CD4-positive, alpha-beta memory T cell (primary cell): ENCODE measurements around the gene PHC2. TPM values are rescaled to one million over a fixed set of nuclear protein-coding genes. Genes with fewer than 3 reads are reported as not detected.
"Not testable (repeated sequence)": the region's sequence is repeated elsewhere in the genome, so short reads cannot be mapped to it uniquely, and the experiment has no call there.

ENCODE experiments used
- CTCF ChIA-PET: fragments of 350-600 bp; sonication (Branson Sonifier 250); formaldehyde crosslinking; loops from one replicate; lab custom pipeline; 2021; ENCODE audit warnings: inconsistent platforms; ENCODE audit not compliant: partially characterized antibody; lab: Charles Lee
- POLR2A ChIA-PET: fragments of 350-600 bp; sonication (Branson Sonifier 250); formaldehyde crosslinking; loops from one replicate; lab custom pipeline; 2021; ENCODE audit not compliant: partially characterized antibody; lab: Charles Lee
- DNase-seq, 5 donors: peaks; one replicate each; pipeline versions ENCODE4 v3.0.0 to v3.0.0-alpha.2; 2020 to 2022; ENCODE audit warnings: mixed read lengths in 1 of 5
- H3K27ac ChIP-seq: one replicate; pipeline ENCODE4 v1.7.0; 2013; ENCODE audit warnings: low read depth, low read length
- H3K27me3 ChIP-seq: 2 replicates; pipeline ENCODE4 v1.7.0; 2013; ENCODE audit warnings: mild to moderate bottlenecking, low read length, moderate library complexity; ENCODE audit not compliant: insufficient read depth
- H3K36me3 ChIP-seq: 2 replicates; pipeline ENCODE4 v1.7.0; 2013; ENCODE audit warnings: mild to moderate bottlenecking, low read length, moderate library complexity; ENCODE audit not compliant: insufficient read depth
- H3K4me1 ChIP-seq: 2 replicates; pipeline ENCODE4 v1.7.0; 2013; ENCODE audit warnings: mild to moderate bottlenecking, low read length, moderate library complexity; ENCODE audit not compliant: insufficient read depth
- H3K4me3 ChIP-seq, 2 donors: one replicate each; pipeline ENCODE4 v1.7.0; 2013; ENCODE audit warnings: low read length in 2 of 2, mild to moderate bottlenecking in 1 of 2
- H3K9me3 ChIP-seq, 2 donors: one replicate each; pipeline ENCODE4 v1.7.0; 2013; ENCODE audit warnings: low read length in 2 of 2, control low read depth in 1 of 2; ENCODE audit not compliant: control insufficient read depth in 1 of 2
- H3K27ac Mint-ChIP-seq, 7 donors: one replicate each; pipeline ENCODE4 v1.8.0; 2020 to 2021; ENCODE audit warnings: mixed read lengths in 7 of 7, mild to moderate bottlenecking in 6 of 7, inconsistent platforms in 3 of 7, moderate library complexity in 3 of 7
- H3K27me3 Mint-ChIP-seq, 2 donors: one replicate each; pipeline ENCODE4 v1.8.0; 2020 to 2021; ENCODE audit warnings: mixed read lengths in 2 of 2
- H3K36me3 Mint-ChIP-seq, 2 donors: one replicate each; pipeline ENCODE4 v1.8.0; 2020 to 2021; ENCODE audit warnings: mixed read lengths in 2 of 2, inconsistent platforms in 1 of 2, mild to moderate bottlenecking in 1 of 2
- H3K4me1 Mint-ChIP-seq, 4 donors: one replicate each; pipeline ENCODE4 v1.8.0; 2020 to 2021; ENCODE audit warnings: mixed read lengths in 4 of 4, mild to moderate bottlenecking in 1 of 4
- H3K4me3 Mint-ChIP-seq, 8 donors: one replicate each; pipeline ENCODE4 v1.8.0; 2020 to 2021; ENCODE audit warnings: mixed read lengths in 8 of 8, mild to moderate bottlenecking in 7 of 8, moderate library complexity in 6 of 8, inconsistent platforms in 3 of 8
- H3K9me3 Mint-ChIP-seq, 8 donors: one replicate each; pipeline ENCODE4 v1.8.0; 2020 to 2021; ENCODE audit warnings: mixed read lengths in 8 of 8, mild to moderate bottlenecking in 5 of 8, inconsistent platforms in 3 of 8, moderate library complexity in 1 of 8
- intact Hi-C: fragments of 100-400 bp; cut with micrococcal nuclease; formaldehyde crosslinking; loops from one replicate; pipeline ENCODE4 v1.15.1; 2023
- polyA plus RNA-seq, 2 donors: library from polyadenylated mRNA; unstranded; fragments of 300-500 nt; fragmentation: Illumina TruSeq; gene quantifications; one replicate each; pipeline ENCODE4 v1.2.3, GENCODE V29; 2021
- total RNA-seq, 2 experiments: library from RNA; stranded (reverse); gene quantifications; one replicate each; pipeline ENCODE4 v1.2.3, GENCODE V29; 2021

PHC2 gene
- total and polyA plus RNA-seq, 4 experiments from 2014 or later = 11.3 to 35.6 (median 30.4) TPM

DNA sequence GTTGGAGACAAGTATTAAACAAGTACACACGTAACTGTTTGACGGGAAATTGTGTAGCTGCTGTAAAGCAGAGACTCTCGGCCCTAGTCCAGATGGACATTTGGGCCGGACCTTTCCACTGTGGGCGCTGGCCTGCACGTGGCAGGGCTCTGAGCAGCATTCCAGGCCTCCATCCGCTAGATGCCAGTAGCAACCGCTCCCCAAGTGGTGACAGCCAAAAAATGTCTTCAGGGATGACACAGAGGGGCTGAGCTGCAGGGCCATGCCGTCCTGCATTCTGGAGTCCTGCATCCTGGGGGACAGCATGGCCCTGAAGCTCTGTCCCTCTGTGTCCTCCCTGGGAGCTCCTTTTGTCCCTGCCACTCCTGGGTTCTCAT, 134.8 kb downstream of the PHC2 start:
- H3K36me3 ChIP-seq = peaks cover 6% of the 10 kb centered on the region
- intact Hi-C loops = loop anchor here (5.0 kb wide), 4 partner anchors 51 to 364 kb away; no protein-coding TSS in a partner anchor
- H3K4me1 Mint-ChIP-seq = peaks cover 7 to 22% (median 12%) of the 10 kb centered on the region in 4 donors
- ChIA-PET POLR2A (interaction anchor here (0.9 to 1.1 kb wide), 2 partner anchors 54 to 71 kb away, joined by 3 to 6 read pairs; no protein-coding TSS in a partner anchor), CTCF (interaction anchor here (0.6 to 7.6 kb wide), 42 partner anchors 9 to 189 kb away, joined by 3 to 179 read pairs (median 6); partner anchors contain the start of genes TRIM62 and ZSCAN20)
- no peak overlapping the region for H3K27ac ChIP-seq
- H3K27me3 Mint-ChIP-seq = no peaks in the 10 kb centered on the region
- H3K36me3 Mint-ChIP-seq = peaks cover 14 to 34% of the 10 kb centered on the region in 2 donors
- H3K4me1 ChIP-seq = peaks cover 12% of the 10 kb centered on the region
- no peaks in the 10 kb centered on the region for H3K27me3 ChIP-seq
- H3K4me3 Mint-ChIP-seq = no peak overlapping the region
- H3K27ac Mint-ChIP-seq = no peak overlapping the region
- no peak overlapping the region for H3K4me3 ChIP-seq
- peaks cover 0 to 3% (median 0%) of the 10 kb centered on the region in 8 donors for H3K9me3 Mint-ChIP-seq
- no peaks in the 10 kb centered on the region for H3K9me3 ChIP-seq
- DNase-seq = no peak

DNA sequence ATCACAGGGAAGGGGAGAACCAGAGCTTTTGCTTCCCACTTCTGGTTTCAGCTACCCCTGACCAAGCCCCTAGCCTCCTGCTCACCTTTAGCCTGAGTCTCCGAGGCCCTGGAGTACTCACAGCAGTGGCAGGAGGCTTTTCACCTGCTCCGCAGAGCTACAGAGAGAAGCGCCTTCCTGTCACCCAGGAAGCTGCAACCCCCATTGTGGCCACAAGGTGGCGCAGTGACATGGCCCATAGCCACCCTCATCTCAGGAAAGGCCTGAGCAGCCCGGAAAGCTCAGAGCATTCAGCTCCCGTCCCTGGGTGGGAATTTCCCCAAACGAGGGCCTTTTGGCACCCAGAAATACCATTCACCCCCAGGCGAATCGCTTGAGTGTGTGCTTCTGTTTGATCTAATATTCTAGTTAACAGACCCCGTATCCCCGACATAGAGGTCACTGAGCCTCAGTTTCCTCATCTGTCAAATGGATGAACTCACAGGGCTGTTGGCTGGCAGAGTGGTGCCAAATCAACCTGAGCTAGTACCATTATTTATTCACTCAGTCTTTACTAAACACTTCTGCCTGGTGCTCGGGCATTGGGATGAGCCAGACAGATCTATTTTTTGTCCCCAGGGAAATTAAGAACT, 135.3 kb downstream of the PHC2 start:
- POLR2A ChIA-PET = interaction anchor here (0.9 to 1.1 kb wide), 2 partner anchors 54 to 71 kb away, joined by 3 to 6 read pairs; no protein-coding TSS in a partner anchor
- no peaks in the 10 kb centered on the region for H3K27me3 ChIP-seq
- H3K9me3 ChIP-seq = no peaks in the 10 kb centered on the region
- peaks cover 0 to 3% (median 0%) of the 10 kb centered on the region in 8 donors for H3K9me3 Mint-ChIP-seq
- peaks cover 12% of the 10 kb centered on the region for H3K4me1 ChIP-seq
- H3K27me3 Mint-ChIP-seq = no peaks in the 10 kb centered on the region
- intact Hi-C loops = loop anchor here (1.0 to 5.0 kb wide), 6 partner anchors 52 to 363 kb away; no protein-coding TSS in a partner anchor
- CTCF ChIA-PET = interaction anchor here (0.6 to 7.6 kb wide), 44 partner anchors 9 to 239 kb away, joined by 3 to 179 read pairs (median 5); partner anchors contain the start of genes TRIM62 and ZSCAN20
- H3K27ac Mint-ChIP-seq = peak overlapping the region in 3 of 7 donors; percentile 41 to 72 (median 52)
- no peak overlapping the region for H3K4me3 Mint-ChIP-seq
- H3K4me1 Mint-ChIP-seq = peaks cover 7 to 22% (median 12%) of the 10 kb centered on the region in 4 donors
- H3K27ac ChIP-seq = no peak overlapping the region
- H3K36me3 Mint-ChIP-seq = peaks cover 14 to 32% of the 10 kb centered on the region in 2 donors
- peak; percentile 76 to 83 (median 80) for DNase-seq
- H3K4me3 ChIP-seq = no peak overlapping the region
- H3K36me3 ChIP-seq = peaks cover 6% of the 10 kb centered on the region

DNA sequence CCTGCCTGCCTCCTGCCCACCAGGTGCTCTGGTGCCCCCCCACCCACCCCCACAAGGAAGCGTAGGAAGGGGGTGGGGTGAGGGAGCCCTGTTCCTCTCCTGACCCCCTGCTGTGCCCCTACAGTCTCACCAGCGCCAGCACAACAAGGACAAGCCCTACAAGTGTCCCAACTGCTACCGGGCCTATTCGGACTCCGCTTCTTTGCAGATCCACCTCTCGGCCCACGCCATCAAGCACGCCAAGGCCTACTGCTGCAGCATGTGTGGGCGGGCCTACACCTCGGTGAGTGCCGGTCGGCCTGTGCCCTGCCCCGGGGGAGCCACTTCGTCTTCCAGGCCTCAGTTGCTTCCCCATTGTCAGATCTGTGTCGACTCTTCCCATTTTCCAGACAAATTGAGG, 135.9 kb downstream of the PHC2 start:
- H3K27ac Mint-ChIP-seq = peak overlapping the region in 2 of 7 donors; percentile 19 to 52
- H3K9me3 Mint-ChIP-seq = peaks cover 0 to 3% (median 0%) of the 10 kb centered on the region in 8 donors
- ChIA-PET CTCF (interaction anchor here (0.6 to 7.6 kb wide), 39 partner anchors 9 to 238 kb away, joined by 3 to 179 read pairs (median 6); partner anchors contain the start of genes TRIM62 and ZSCAN20), POLR2A (interaction anchor here (1.1 kb wide), 1 partner anchor 55 kb away, joined by 6 read pairs; no protein-coding TSS in a partner anchor)
- intact Hi-C loops = loop anchor here (1.0 to 5.0 kb wide), 6 partner anchors 52 to 363 kb away; no protein-coding TSS in a partner anchor
- H3K4me3 Mint-ChIP-seq = no peak overlapping the region
- Histone ChIP-seq H3K9me3 (no peaks in the 10 kb centered on the region), H3K4me3 (no peak overlapping the region), H3K4me1 (peaks cover 12% of the 10 kb centered on the region), H3K27ac (no peak overlapping the region), H3K27me3 (no peaks in the 10 kb centered on the region), H3K36me3 (peaks cover 6% of the 10 kb centered on the region)
- peaks cover 10 to 32% of the 10 kb centered on the region in 2 donors for H3K36me3 Mint-ChIP-seq
- no peaks in the 10 kb centered on the region for H3K27me3 Mint-ChIP-seq
- no peak for DNase-seq
- H3K4me1 Mint-ChIP-seq = peaks cover 7 to 22% (median 12%) of the 10 kb centered on the region in 4 donors

- ChIA-PET POLR2A (interaction anchor here (1.1 kb wide), 1 partner anchor 56 kb away, joined by 6 read pairs; no protein-coding TSS in a partner anchor), CTCF (interaction anchor here (0.6 to 7.6 kb wide), 18 partner anchors 10 to 210 kb away, joined by 3 to 179 read pairs (median 8); partner anchors contain the start of gene ZSCAN20)
- Mint-ChIP-seq H3K36me3 (peaks cover 15 to 36% of the 10 kb centered on the region in 2 donors), H3K4me3 (no peak overlapping the region), H3K27ac (peak overlapping the region in 1 of 7 donors; percentile 48), H3K4me1 (peaks cover 7 to 22% (median 12%) of the 10 kb centered on the region in 4 donors), H3K9me3 (peaks cover 0 to 3% (median 0%) of the 10 kb centered on the region in 8 donors), H3K27me3 (no peaks in the 10 kb centered on the region)
- H3K36me3 ChIP-seq = peaks cover 6% of the 10 kb centered on the region
- no peaks in the 10 kb centered on the region for H3K27me3 ChIP-seq
- H3K4me3 ChIP-seq = no peak overlapping the region
- no peak for DNase-seq
- intact Hi-C loops = loop anchor here (1.0 to 5.0 kb wide), 6 partner anchors 53 to 362 kb away; no protein-coding TSS in a partner anchor
- no peaks in the 10 kb centered on the region for H3K9me3 ChIP-seq
- peaks cover 12% of the 10 kb centered on the region for H3K4me1 ChIP-seq
- no peak overlapping the region for H3K27ac ChIP-seq
These were observed 136.6 kb downstream of the PHC2 start for GRCh38 chr1:33294071-33295010.

GRCh38 chr1:33292726-33293340, 138.1 kb downstream of the PHC2 start:
- Histone ChIP-seq H3K4me1 (peaks cover 7% of the 10 kb centered on the region), H3K27ac (no peak overlapping the region), H3K27me3 (no peaks in the 10 kb centered on the region), H3K4me3 (no peak overlapping the region), H3K36me3 (peaks cover 6% of the 10 kb centered on the region), H3K9me3 (no peaks in the 10 kb centered on the region)
- H3K4me3 Mint-ChIP-seq = no peak overlapping the region
- H3K27ac Mint-ChIP-seq = peak overlapping the region in 3 of 7 donors; percentile 60 to 81 (median 61)
- DNase-seq = no peak
- no peaks in the 10 kb centered on the region for H3K27me3 Mint-ChIP-seq
- peaks cover 22 to 44% of the 10 kb centered on the region in 2 donors for H3K36me3 Mint-ChIP-seq
- H3K4me1 Mint-ChIP-seq = peaks cover 3 to 18% (median 7%) of the 10 kb centered on the region in 4 donors
- ChIA-PET POLR2A (no interaction called here), CTCF (interaction anchor here (0.6 to 7.6 kb wide), 2 partner anchors 75 to 180 kb away, joined by 3 to 179 read pairs; no protein-coding TSS in a partner anchor)
- intact Hi-C loops = no loop called here
- H3K9me3 Mint-ChIP-seq = peaks cover 0 to 4% (median 0%) of the 10 kb centered on the region in 8 donors

DNA sequence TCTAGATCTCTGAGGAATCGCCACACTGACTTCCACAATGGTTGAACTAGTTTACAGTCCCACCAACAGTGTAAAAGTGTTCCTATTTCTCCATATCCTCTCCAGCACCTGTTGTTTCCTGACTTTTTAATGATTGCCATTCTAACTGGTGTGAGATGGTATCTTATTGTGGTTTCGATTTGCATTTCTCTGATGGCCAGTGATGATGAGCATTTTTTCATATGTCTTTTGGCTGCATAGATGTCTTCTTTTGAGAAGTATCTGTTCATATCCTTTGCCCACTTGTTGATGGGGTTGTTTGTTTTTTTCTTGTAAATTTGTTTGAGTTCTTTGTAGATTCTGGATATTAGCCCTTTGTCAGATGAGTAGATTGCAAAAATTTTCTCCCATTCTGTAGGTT, 140.3 kb downstream of the PHC2 start:
- DNase-seq, H3K4me3 Mint-ChIP-seq, H3K27ac ChIP-seq, H3K36me3 ChIP-seq, intact Hi-C loops, H3K9me3 Mint-ChIP-seq, H3K4me1 ChIP-seq, CTCF ChIA-PET, H3K9me3 ChIP-seq, H3K27me3 ChIP-seq, H3K4me3 ChIP-seq, POLR2A ChIA-PET, H3K27me3 Mint-ChIP-seq: not testable (repeated sequence)
- Mint-ChIP-seq H3K36me3 (peaks cover 22 to 42% of the 10 kb centered on the region in 2 donors), H3K4me1 (peaks cover 3 to 15% (median 4%) of the 10 kb centered on the region in 4 donors), H3K27ac (peak overlapping the region in 1 of 7 donors; percentile 24)
